ENCODE data around the gene FRAS1.
"Not testable (repeated sequence)": the region's sequence is repeated elsewhere in the genome, so short reads cannot be mapped to it uniquely, and the experiment has no call there.

FRAS1 gene

DNA sequence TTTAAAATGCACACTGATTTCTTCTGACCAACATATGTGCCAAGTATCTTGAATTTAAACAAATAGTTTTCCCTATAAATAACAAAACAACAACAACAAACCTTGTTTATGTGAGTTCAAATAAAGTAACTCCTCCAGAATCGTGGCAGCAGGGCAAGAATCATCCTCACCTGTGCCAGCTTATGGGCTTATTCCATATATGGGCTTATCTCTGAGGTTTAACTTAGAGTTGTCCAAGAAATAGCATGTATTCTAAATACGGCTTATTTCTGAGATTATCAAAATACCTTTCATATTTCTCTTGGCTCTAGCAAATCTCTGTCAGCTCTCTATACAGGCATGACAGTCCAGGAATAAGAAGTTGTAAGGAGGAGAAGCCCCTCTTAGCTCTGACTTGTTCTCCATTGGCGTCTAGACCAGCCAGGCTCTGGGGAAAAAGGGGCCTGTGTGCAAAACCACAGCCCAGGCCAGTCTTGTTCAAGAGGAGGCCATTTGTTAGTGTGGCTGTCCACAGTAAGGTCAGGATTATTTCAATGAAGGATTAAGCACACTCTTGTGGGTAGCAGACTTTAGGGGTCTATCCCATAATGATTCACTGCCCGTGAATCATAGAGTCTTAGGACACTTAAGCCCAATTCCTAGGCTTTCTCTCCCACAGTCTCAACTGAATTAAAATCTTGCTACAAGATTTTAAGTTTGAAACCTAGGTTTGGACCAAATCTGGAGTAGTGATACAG, 63.2 kb downstream of the FRAS1 start:
- TF ChIP-seq, protein P1, sequence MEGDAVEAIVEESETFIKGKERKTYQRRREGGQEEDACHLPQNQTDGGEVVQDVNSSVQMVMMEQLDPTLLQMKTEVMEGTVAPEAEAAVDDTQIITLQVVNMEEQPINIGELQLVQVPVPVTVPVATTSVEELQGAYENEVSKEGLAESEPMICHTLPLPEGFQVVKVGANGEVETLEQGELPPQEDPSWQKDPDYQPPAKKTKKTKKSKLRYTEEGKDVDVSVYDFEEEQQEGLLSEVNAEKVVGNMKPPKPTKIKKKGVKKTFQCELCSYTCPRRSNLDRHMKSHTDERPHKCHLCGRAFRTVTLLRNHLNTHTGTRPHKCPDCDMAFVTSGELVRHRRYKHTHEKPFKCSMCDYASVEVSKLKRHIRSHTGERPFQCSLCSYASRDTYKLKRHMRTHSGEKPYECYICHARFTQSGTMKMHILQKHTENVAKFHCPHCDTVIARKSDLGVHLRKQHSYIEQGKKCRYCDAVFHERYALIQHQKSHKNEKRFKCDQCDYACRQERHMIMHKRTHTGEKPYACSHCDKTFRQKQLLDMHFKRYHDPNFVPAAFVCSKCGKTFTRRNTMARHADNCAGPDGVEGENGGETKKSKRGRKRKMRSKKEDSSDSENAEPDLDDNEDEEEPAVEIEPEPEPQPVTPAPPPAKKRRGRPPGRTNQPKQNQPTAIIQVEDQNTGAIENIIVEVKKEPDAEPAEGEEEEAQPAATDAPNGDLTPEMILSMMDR (conservative IDR thresholded peaks at IDR 0.05; ENCODE audit: low read depth, low read length) = no peak
- DNase-seq (ENCODE audit: low read depth) = peak; percentile 85

DNA sequence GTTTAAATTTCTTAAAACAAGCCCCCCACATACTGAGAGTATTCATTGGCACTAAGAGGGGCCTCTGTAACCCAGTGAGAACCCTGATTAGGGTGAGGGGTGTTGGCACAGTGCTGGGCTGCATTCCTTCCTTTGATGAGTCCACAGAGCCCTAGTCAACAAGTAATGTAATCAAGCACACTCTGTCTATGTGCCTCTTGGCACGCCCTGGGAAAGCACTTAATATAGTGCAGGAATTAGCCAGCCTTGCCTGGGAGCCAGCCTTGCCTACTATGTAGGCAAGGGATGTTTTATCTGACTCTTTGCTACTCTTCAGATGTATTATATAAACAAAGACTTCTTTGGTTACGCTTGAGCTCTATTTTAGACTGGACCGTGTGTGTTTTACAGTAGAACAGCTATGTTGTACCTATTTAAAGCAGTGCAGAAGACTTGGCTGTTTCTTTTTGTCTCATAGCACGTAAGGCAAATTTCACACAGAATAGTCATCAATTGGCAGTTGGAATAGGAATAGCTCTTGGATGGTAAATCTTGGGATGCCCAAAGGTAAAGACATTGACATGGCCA, 64.3 kb downstream of the FRAS1 start:
- TF ChIP-seq, protein P1 (conservative IDR thresholded peaks at IDR 0.05; ENCODE audit: low read depth, low read length) = no peak
- DNase-seq (ENCODE audit: low read depth) = peak; percentile 66
- no peak overlapping the region for H3K4me3 ChIP-seq (ENCODE audit: low read length)

More for the DNA sequence above, 63.2 kb downstream of the FRAS1 start:
- no peak overlapping the region for H3K4me3 ChIP-seq (ENCODE audit: low read length)

DNA sequence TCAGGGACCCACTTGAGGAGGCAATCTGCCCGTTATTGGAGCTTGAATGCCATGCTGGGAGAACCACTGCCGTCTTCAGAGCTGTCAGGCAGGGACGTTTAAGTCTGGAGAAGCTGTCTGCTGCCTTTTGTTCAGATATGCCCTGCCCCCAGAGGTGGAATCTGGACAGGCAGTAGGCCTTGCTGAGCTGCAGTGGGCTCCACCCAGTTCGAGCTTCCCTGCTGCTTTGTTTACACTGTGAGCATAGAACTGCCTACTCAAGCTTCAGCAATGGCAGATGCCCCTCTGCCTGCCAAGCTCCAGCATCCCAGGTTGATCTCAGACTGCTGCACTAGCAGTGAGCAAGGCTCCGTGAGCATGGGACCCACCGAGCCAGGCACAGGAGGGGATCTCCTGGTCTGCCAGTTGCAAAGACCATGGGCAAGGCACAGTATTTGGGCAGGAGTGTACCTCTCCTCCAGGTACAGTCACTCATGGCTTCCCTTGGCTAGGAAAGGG, 68.8 kb downstream of the FRAS1 start:
- not testable (repeated sequence) for DNase-seq (ENCODE audit: low read depth)

DNA sequence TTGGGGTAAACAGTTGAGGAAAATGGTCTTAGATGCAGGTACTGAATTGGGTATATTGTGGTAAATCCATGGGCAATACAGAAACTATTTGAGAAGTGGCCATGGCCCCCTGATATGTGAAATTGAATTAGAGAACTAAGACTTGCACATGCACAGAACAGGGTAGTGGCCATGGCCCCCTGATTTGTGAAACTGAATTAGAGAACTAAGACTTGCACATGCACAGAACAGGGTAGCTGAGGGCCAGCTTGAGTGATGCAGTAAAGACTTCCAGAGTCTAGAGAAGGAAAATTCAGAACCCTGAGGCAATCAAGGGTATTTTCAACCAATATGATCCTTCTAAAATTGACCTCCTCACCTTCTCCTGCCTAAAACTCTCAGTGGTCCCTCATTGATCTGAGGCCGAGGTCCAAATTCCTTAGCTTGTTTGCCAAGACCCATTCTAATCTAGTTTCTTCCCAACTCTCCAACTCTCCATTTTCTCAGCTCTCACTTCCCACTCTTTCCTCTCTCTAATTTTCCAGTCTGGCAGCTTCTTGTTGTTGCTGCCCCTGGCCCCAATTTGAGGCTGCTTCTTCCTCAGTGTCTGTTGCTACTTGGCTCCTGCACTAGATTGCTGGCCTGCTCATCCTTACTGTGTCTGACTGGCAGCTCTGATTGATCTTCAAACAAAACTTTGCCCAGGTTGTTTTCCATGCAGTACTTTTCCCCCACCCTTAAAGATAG, 72.4 kb downstream of the FRAS1 start:
- DNase-seq (ENCODE audit: low read depth) = no peak
- H3K4me3 ChIP-seq (ENCODE audit: low read length) = no peak overlapping the region
- TF ChIP-seq, protein P1 (conservative IDR thresholded peaks at IDR 0.05; ENCODE audit: low read depth, low read length) = no peak

More for the DNA sequence above, 68.8 kb downstream of the FRAS1 start:
- not testable (repeated sequence) for H3K4me3 ChIP-seq (ENCODE audit: low read length)

DNA sequence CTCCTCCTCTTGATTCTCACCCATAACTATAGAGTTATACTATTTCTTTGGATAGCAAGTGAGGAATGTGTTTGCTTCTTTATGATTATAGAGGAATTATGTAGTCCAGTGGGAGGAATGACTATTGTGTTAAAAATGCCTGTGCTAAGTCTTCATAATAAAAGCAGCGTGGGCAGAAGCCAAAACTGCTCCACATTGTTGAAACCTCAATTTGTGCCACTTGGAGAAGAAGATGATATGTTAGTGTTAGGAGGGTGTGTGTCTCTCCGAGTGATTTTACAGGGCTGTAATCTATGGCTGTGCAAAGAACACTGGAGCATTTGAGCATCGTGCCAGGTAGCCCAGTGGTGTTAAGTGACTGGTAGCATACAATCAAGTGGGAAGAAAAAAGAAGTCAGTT, 74.3 kb downstream of the FRAS1 start:
- TF ChIP-seq, protein P1 (conservative IDR thresholded peaks at IDR 0.05; ENCODE audit: low read depth, low read length) = no peak
- no peak for DNase-seq (ENCODE audit: low read depth)

DNA sequence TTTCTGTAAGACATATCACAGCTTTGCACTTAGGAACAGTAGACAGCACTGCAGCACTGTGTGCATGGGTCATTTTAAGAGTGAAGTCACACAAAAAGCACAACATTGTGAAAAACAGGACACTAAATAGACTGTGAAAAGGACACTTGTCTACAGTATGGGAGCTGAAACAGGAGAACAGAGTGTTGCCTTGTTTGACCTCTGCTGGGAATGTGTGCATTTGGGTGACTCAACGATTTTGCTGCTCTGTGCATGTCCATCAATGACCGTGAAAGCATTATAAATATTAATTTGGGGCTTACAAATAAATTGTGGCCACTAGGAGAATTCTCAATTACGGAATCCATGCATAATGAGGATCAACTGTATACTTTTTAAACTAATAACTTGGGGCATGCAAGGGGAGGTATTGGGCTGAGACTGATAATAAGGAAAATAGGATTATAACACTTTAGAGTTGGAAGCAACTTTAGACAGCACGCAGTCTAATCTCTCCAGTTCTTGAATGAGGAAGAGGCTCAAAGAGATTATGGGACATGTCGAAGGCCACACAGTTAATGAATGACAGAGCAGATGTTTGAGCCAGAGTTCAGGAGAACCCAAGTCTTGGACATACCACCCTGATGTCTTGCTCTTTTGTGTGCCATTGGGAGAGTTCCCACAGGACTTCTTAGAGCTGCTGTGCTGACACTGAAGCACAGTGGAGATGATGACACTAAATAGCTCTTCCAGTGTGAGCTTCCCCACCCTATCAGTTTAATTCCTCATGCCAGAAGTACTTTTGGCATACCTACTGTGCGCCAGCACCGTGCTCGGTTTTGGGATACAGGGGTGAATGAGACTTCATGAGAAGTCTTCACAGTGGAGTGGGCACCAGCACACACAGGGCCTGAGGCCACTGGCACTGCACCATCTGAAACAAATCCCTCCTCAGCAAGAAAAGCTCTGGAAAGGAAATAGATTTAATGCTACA, 79.3 kb downstream of the FRAS1 start:
- H3K4me3 ChIP-seq (ENCODE audit: low read length) = no peak overlapping the region
- DNase-seq (ENCODE audit: low read depth) = peak; percentile 29
- TF ChIP-seq, protein P1 (conservative IDR thresholded peaks at IDR 0.05; ENCODE audit: low read depth, low read length) = no peak

More for the DNA sequence above, 74.3 kb downstream of the FRAS1 start:
- no peak overlapping the region for H3K4me3 ChIP-seq (ENCODE audit: low read length)
